HG02981 (cell line): ENCODE data around the gene DICER1.
"Not testable (repeated sequence)": the region's sequence is repeated elsewhere in the genome, so short reads cannot be mapped to it uniquely, and the experiment has no call there.

Source experiments
- ATAC-seq: cut with Tn5 transposase; IDR thresholded peaks from one replicate; pipeline ENCODE4 v1.9.1; 2021; ENCODE audit warnings: mild to moderate bottlenecking, moderate library complexity; ENCODE audit not compliant: unreplicated experiment

The DICER1 gene

GRCh38 chr14:95150910-95151309 is 6.4 kb downstream of the DICER1 start:
- ATAC-seq, result no peak

- no peak for ATAC-seq
Measured at GRCh38 chr14:95149441-95149840, 7.9 kb downstream of the DICER1 start.

- ATAC-seq, result no peak
Measured at GRCh38 chr14:95147597-95147996, 9.7 kb downstream of the DICER1 start.

GRCh38 chr14:95146079-95146771 is 11.1 kb downstream of the DICER1 start:
- no peak for ATAC-seq

- no peak for ATAC-seq
Measured at GRCh38 chr14:95144849-95145248, 12.5 kb downstream of the DICER1 start.

GRCh38 chr14:95143808-95144620 is 13.3 kb downstream of the DICER1 start:
- ATAC-seq, result no peak

- ATAC-seq, result no peak
Measured at GRCh38 chr14:95142208-95142607, 15.1 kb downstream of the DICER1 start.

GRCh38 chr14:95141684-95142083 is 15.6 kb downstream of the DICER1 start:
- ATAC-seq, result no peak

- no peak for ATAC-seq
Measured at GRCh38 chr14:95140060-95140858, 17.1 kb downstream of the DICER1 start.

GRCh38 chr14:95138876-95139275 is 18.5 kb downstream of the DICER1 start:
- ATAC-seq, result no peak

- ATAC-seq, result not testable (repeated sequence)
Measured at GRCh38 chr14:95138455-95138854, 18.9 kb downstream of the DICER1 start.

GRCh38 chr14:95137804-95138167 is 19.5 kb downstream of the DICER1 start:
- ATAC-seq, result no peak

- ATAC-seq, result no peak
Measured at GRCh38 chr14:95137164-95137803, 20.0 kb downstream of the DICER1 start.

GRCh38 chr14:95136631-95137030 is 20.7 kb downstream of the DICER1 start:
- no peak for ATAC-seq

- ATAC-seq, result no peak
Measured at GRCh38 chr14:95134304-95134933, 22.9 kb downstream of the DICER1 start.

GRCh38 chr14:95133282-95133681 is 24.0 kb downstream of the DICER1 start:
- no peak for ATAC-seq

GRCh38 chr14:95132760-95133159 is 24.6 kb downstream of the DICER1 start:
- no peak for ATAC-seq

- ATAC-seq, result no peak
Measured at GRCh38 chr14:95130549-95130948, 26.8 kb downstream of the DICER1 start.

GRCh38 chr14:95128140-95128539 is 29.2 kb downstream of the DICER1 start:
- ATAC-seq, result no peak

- ATAC-seq, result no peak
Measured at GRCh38 chr14:95127531-95127911, 29.8 kb downstream of the DICER1 start.
